GM12874 (cell line): Measurements from ENCODE around the gene GLIPR1L1.

Experiments used
- CTCF ChIP-seq: IDR thresholded peaks from 2 replicates; pipeline ENCODE4 v1.5.1; 2011; ENCODE audit warnings: low read depth, mild to moderate bottlenecking, control low read depth, low read length, moderate library complexity; ENCODE audit not compliant: insufficient read depth

The GLIPR1L1 gene

GRCh38 chr12:75389061-75389460, 54.6 kb downstream of the GLIPR1L1 start:
- no peak for TF ChIP-seq CTCF

- TF ChIP-seq CTCF, result no peak
Observed at GRCh38 chr12:75389706-75390105, 55.2 kb downstream of the GLIPR1L1 start.

- TF ChIP-seq CTCF, result no peak
Observed at GRCh38 chr12:75390156-75390898, 55.9 kb downstream of the GLIPR1L1 start.

GRCh38 chr12:75390899-75391538, 56.5 kb downstream of the GLIPR1L1 start, which contains the start of gene GLIPR1L2:
TSS of gene GLIPR1L2 (plus strand) at chr12:75391089. CDS start at chr12:75391117, 28 bp downstream.
- peak; percentile 91 for TF ChIP-seq CTCF

- no peak for TF ChIP-seq CTCF
Observed at GRCh38 chr12:75404231-75404630, 69.8 kb downstream of the GLIPR1L1 start.

GRCh38 chr12:75407683-75408082, 73.2 kb downstream of the GLIPR1L1 start:
- no peak for TF ChIP-seq CTCF

- no peak for TF ChIP-seq CTCF
Observed at GRCh38 chr12:75409830-75410229, 75.4 kb downstream of the GLIPR1L1 start.
